ENCODE data around the gene CSDE1.

Gene CSDE1

DNA sequence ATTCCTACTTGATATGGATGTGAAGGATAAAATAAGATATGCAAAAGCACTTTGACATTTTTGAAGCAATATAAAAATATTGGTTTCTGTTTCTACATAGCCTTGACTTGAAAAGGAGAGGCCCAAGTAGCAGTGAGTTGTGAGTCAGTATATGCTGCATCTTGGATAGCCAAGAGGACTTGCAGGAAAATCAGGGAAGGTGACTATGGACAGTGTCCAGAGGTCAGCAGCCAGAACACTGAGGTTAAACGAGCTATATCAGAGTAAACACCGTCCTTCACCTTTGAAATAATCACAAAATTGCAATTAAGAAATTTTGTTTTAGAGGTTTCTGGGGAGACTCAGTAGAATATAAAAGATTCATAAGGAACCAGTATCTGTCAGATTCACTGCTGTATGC is 55.9 kb downstream of the CSDE1 start:
- DNase-seq (ENCODE audit: low read depth in 2 of 2), result no peak

DNA sequence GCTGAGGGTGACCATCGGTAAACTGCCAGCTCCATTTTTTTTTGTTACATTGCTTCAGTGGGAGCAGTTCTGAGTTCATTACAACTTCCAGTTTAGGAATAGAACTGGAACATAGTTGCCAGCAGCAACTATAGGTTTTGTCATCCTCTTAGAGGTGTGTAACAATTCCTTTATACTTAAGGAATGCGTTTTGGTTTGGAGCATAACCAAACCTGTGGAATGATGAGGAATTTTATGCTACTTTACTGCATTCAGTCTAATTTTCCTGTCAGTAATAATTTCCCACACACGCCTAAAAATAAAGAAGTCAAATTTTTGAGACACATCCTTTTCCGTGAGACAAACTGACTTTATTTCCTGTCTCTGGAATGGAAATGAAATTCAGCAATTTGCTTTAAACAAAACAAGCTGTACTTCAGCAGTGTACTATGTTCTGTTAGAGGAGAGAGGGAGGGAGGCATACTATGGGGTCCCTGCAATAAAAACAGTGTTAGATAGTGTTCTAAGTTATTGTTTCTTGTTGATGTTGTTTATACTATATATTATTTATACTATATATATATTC is 57.7 kb downstream of the CSDE1 start:
- DNase-seq (ENCODE audit: low read depth in 2 of 2), result no peak

DNA sequence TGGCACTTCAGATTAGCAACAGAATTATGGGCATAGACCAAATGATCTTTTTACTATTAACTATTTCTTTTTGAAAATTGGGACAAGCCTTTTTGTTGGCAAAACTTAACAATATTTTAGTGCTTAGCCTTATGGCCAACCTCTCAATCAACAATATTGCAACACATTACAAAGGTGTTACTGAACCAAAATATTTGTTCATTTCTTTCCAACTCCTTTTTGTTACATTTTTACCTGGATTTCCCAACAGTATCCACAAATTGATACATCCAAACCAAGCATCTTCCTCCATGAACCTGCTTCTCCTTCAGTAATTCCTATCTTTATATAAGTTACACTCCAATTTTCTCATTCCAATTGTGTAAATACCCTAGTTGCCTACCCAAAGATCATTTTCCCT is 61.0 kb downstream of the CSDE1 start:
- no peak for DNase-seq (ENCODE audit: low read depth in 2 of 2)

DNA sequence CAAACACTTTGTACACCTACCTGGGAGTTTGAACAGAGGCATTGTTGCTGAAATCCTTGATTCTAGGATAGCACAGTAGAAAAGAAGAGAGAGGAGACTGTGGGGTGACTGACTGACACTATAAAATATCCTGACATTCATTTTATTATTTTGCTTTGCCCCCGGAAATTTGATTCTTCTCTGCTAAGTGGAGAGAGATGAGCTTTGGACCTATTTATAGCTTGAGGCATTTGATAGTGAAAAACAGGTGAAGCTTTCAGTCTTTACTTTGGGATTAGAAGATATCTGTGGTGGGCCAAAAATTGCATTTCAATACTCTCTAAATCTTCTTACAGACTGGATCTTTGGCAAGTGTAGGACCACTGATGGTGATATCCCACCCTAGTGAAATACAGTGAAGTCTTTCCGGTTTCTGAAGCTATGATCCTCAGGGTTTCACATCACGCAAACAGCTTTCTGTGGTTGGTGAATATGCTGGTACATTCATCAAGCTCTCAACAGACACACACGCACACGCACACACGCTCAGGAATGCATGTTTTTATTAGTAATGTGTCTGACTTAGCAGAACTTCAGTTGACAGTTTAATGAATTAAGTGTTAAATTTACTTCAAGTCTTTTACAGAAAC is 62.2 kb downstream of the CSDE1 start, which contains the start of gene AMPD1:
Gene AMPD1, minus strand, starts transcription at position 117 of the 629 bp plus-strand sequence. Its CDS starts 75 bp downstream, at position 42.
- no peak for DNase-seq (ENCODE audit: low read depth in 2 of 2)

DNA sequence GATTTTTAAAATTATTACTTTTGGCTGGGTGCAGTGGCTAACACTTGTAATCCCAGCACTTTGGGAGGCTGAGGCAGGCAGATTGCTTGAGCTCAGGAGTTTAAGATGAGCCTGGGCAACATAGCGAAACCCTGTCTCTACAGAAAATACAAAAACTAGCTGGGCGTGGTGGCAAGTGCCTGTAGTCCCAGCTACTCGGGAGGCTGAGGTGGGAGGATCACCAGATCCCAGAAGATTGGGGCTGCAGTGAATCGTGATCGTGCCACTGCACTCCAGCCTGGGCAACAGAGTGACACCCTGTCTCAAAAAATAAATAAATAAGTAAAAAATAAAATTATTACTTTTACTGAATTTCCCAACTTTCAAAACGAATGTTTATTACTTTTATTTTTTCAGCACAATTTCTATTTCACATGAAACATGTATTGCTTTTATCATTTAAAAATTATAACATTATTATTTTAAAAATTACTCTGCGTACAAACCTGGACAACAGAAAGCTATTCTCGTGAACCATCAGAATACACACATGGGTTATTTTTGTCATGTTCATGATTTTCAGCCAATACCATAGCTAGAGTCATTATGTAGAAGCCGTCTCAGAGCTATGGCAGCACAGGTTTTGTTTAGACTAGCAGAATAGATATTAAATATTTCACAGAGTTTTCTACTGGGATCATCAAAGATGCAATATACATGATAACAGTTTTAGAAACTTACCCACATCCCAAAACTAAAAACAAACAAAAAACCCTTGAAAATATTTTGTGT is 63.1 kb downstream of the CSDE1 start:
- DNase-seq (ENCODE audit: low read depth in 2 of 2), result no peak

DNA sequence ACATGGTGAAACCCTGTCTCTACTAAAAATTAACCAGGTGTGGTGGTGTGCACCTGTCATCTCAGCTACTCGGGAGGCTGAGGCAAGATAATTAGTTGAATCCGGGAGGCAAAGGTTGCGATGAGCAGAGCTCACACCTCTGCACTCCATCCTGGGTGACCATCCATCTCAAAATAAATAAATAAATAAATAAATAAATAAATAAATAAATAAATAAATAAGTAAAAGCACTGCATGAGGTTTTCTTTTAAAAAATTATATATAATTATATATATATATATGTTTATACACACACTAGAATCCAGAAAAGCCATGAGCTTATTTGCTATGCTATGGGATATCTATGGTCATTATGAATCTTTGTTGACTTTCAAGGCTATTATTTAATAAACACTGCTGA is 64.8 kb downstream of the CSDE1 start:
- no peak for DNase-seq (ENCODE audit: low read depth in 2 of 2)

DNA sequence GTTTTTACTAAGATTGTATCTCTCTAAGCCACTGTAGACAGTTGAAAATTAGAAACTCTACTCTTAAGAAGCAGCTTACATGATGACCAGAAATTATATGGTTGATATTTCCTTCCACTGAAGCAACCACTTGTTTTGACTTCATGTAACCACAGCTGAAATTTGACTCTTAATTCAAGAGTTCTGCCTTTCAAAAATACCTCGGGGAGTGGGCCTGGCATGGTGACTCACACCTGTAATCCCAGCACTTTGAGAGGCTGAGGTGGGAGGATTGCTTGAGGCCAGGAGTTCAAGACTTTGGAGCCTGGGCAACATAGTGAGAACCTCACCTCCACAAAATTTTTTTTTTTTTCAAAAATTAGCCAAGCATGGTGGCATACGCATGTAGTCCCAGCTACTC is 66.7 kb downstream of the CSDE1 start:
- DNase-seq (ENCODE audit: low read depth in 2 of 2), result no peak

DNA sequence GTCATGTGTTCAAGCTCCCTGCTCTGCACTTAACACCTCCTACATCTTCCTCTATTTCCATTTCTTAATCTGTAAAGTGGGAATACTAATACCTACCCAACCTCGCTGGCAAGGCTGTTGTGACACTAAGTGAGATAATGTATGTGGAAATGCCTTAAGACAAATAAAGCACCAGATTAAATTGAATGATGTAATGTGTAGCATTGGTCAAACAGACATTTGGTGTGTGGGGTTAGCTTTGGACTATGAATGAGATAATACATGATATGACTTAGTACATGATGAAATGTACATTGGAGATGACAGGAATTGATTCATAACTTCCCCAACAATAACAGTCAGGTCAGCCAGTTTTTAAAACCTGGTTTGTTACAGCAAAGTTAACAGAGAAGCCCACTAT is 67.6 kb downstream of the CSDE1 start:
- DNase-seq (ENCODE audit: low read depth in 2 of 2), result no peak

DNA sequence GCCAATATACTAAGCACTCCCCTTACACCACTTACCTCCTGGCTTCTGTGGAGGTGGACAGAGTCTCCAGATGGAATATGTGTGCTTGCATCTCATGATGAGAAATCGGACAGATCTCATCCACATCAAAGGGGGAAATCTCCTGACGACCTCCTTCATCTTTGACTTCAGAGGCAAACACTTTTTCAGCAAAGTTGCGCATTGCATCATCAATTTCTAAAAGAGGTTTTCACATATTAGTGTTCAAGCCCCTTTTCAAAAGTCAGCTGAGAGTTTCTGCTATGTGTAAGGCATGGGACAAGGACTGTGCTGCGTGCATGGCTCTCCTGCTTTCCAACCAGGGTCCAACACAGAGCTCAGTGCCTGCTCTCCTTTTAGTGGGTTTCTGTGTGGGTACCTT is 69.3 kb downstream of the CSDE1 start:
- DNase-seq (ENCODE audit: low read depth in 2 of 2), result no peak

DNA sequence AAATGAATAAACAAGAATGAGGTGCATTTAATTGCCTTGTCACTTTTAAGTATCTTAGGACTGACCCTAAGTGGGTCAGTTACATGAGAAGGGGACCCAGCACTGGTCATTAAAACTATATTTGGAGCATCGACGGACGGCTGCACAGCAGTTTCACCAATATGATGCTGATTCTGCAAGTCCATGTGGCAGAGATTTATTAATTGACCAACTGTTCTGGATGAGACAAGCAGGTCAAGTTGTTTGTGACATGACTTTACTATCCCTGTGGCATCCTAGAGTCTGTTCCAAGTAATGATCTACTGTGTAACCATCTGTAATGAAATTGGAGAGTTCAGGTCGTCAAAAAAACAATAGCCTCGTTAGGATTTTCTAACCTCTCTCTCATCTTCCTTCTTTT is 71.9 kb downstream of the CSDE1 start:
- DNase-seq (ENCODE audit: low read depth in 2 of 2), result no peak

DNA sequence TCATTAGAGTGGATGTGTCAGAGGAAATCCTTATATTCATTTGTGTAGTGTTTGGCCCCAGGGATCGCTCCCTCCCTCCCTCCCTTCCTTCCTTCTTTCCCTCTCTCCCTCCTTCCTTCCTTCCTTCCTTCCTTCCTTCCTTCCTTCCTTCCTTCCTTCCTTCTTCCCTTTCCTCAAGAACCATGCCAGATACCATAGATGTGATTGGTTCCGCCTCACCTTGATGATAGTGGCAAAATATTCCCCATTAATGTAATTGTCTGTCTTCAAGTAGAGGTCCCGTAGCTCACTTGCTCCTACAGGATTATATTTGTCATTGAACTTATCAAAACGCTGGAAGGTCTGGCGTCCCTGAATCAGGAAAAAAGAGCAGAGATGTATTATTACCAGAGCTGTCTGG is 80.1 kb downstream of the CSDE1 start:
- DNase-seq (ENCODE audit: low read depth in 2 of 2), result no peak

DNA sequence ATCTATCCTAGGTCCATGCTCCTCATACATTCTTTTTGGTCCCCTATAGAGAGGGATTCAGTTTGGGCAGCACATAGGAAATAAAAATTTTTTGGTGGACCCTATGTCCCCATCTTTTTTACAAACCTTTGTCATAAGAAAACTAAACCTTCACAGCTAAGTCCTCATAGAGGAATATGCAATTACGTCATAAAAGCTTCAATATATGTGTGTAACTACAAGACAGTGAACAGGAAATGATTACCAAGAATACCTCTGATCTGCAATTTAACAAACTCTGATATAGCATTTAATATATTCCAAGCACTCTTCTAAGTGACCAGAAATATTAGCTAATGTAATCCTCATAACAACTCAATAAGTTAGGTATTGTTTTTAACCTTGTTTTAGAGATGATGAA is 81.7 kb downstream of the CSDE1 start:
- DNase-seq (ENCODE audit: low read depth in 2 of 2), result no peak

DNA sequence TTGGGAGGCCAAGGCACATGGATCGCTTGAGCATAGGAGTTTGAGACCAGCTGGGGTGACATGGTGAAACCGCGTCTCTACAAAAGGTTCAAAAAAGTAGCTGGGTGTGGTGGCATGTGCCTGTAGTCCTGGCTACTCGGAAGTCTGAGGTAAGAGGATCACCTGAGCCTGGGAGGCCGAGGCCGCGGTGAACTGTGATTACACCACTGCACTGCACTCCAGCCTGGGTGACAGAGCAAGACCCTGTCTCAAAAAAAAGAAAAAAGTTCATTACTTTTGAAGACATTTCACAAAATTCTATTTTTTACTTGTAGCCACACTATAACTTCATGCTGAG is 85.9 kb downstream of the CSDE1 start:
- DNase-seq (ENCODE audit: low read depth in 2 of 2), result no peak

DNA sequence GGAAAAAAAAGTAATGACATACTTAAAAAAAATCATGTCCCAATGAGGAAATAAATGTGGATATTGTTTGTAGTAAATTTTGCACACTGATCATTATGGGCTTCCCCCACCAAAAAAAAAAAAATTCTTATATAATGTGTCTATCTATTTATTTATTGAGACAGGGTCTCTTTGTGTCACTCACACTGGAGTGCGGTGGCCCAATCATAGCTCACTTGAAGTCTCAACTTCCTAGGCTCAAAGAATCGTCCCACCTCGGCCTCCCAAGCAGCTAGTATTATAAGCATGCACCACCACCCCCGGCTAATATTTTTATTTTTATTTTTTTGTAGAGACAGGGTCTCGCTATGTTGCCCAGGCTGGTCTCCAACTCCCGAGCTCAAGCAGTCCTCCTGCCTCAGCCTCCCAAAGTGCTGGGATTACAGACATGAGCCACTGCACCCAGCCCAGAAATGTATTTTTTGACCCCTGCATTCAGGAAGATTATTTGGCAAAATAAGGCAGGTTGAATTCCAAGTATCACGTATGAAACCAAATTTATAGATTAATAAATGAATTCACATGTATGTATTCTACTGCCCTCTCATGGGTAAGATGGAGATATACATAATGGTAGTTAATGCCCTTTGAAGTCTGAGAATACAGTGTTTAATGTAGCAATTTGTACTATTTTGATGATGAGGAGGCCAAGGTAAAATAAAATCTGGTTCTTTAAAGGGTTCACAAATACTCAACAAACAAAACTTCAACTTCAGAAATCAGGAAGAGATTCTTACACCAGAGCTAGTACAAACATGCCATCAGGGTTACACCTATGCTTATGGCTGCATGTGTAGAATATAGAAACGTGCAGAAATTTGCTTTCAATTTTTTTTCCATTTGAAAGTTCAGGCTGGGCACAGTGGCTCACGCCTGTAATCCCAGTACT is 86.5 kb downstream of the CSDE1 start:
- DNase-seq (ENCODE audit: low read depth in 2 of 2), result no peak

DNA sequence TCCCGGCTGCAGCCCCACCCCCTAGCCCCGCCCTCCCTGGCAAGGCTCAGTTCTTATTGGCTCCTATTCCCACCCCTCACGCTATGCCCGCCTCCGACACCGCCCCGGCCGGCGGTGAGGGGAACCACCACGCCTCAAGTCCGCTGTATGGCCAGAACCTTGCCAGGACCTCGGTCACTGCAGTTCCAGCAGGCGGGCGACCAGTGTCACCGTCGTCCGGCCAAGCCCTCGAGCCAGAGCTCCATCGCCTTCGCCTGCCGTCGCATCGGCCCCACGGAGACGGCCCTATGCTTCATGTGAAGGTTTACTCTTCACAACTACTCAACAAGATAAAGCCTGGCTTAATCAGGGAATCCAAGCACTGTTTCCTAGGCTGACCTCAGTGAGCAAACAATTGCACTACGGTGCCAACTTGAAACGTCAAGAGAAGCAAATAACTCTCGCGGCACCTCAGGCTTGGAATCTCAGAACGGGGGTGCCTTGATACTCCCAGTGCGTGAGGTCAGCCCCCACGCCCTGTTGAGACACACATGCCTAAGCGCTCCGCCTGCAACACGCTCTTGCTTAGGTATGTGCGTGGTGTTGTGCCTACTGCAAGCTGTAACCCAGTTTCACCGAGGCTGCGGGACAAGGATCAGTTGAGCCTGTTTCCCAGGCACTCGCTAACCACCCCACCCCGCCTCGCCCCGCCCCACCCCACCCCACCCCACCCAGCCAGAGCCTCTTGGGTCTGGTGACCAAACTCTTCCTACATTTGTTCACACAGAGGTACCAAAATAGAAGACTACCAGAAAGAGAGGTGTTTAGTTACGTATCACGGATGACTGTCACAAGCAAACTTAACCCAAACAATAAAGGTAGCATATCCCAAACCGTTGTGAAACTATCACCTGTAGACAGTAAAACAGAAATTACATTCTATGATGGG is 87.4 kb downstream of the CSDE1 start:
- peak; percentile 76 to 85 for DNase-seq (ENCODE audit: low read depth in 2 of 2)

DNA sequence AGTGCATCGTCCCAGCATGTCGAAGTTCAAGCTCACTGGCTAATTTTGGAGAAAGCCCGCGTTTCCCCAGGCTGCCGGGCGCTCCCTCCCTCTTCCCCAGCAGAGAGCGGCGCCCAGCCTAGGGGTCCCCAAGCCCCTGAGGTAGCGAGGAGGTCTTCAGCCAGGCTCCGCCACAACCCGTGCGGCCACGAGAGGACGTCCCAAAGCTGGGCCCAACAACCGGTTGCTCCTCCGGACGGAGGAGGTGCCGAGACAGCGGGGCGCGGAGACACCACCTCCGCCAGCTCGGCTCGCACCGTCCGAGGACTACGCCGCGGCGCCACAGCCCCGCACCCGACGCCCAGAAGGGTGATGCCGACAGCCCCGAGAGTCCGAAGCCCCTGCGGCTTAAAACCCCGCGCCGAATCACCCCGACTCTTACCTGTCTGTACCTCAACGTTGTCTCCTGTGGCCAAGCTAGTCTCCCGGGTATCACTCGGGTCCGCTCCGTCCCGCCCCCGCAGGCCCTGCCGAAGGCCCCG is 88.2 kb downstream of the CSDE1 start, which contains the start of gene DENND2C:
Gene DENND2C, minus strand, starts transcription at position 488 of the 521 bp plus-strand sequence. CDS start 44,065 bp downstream, outside the sequence.
- DNase-seq (ENCODE audit: low read depth in 2 of 2), result no peak

DNA sequence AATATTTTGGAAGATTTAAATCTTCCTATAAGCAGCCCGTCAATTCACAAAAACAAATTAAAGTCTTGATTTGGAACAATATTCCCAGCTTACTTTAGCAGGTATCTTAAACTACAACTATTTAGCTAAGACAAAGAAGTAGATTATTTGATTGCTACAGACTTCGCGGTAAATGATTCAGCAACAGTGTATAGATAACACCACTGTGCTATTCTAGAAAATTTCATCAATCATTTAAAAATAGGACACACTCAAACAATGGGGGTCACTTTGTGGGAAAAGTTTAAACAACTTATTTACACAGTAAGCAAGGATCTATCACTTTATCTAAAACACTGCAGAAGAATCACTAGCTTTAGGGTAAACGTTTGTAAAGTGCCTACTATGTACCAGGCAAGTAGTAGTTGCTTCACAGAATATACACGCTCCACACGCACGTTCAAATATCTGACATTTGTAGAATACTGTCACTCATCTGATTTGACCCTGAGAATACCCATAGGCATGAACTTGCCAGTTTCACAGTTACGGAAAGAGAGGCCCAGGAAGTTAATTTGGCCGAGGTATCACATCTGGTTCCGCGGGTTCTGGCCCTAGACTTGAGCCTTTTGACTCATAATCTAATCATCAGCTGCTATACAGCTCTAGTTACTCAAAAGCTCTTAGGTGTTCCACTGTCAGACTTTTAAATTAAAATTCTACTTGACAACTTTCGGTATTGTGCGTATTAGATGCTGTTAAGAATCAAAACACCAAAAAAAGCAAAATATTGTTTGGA is 88.8 kb downstream of the CSDE1 start:
- DNase-seq (ENCODE audit: low read depth in 2 of 2), result no peak

DNA sequence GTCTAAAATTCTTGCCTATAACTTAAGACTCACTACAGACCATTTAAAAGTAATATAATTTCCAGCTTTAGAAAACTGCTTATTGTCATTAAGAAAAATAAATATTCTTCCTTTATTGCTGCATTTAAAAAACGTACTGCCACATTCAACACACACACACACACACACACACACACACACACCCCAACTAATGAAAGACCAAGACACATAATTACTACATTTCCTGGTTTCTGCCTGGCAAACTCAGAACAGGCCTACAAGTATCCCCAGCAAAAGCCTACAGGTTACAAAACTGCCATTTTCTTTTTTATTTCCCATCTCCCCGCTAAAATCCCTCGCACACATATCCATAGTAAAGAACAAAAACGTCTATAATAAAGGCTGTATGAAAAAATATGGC is 89.4 kb downstream of the CSDE1 start:
- DNase-seq (ENCODE audit: low read depth in 2 of 2), result no peak

DNA sequence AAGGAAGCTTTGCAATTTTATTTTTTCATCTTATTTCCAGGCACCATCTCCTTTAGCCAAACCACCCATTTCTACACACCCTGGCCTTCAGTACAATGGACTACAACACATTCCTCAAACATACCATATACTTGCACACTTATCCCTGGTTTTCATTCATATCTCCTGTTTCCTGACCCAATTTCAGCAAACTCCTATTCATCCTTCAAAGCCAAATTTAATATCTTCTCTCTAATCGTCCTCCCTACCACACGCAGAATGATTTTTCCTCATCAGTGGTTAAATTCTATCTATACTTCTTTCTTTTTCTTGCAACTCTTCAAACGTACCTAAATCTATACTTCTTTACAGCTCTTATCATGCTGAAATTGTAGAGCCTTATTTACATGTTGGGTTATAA is 90.8 kb downstream of the CSDE1 start:
- no peak for DNase-seq (ENCODE audit: low read depth in 2 of 2)
